ENCODE data around the gene FAM20A.

Gene FAM20A

GRCh38 chr17:68497885-68498319 is 103.3 kb downstream of the FAM20A start (continued):
- TF ChIP-seq HIC1 (tag by site-specific recombination; IDR thresholded peaks at IDR 0.05) (no peak), ZNF341 (tag by site-specific recombination; IDR thresholded peaks at IDR 0.05; ENCODE audit: low read depth) (no peak), KLF17 (tag by site-specific recombination; IDR thresholded peaks at IDR 0.05) (no peak), ZNF223 (tag by site-specific recombination; IDR thresholded peaks at IDR 0.05) (no peak), SCRT2 (tag by site-specific recombination; IDR thresholded peaks at IDR 0.05) (no peak), ZNF133 (tag by site-specific recombination; IDR thresholded peaks at IDR 0.05) (no peak), ZNF670 (tag by site-specific recombination; IDR thresholded peaks at IDR 0.05; ENCODE audit: low read depth) (no peak), ZNF549 (tag by site-specific recombination; IDR thresholded peaks at IDR 0.05) (no peak), ATF2 (tag by site-specific recombination; IDR thresholded peaks at IDR 0.05; ENCODE audit: low read depth) (no peak), AEBP2 (tag by site-specific recombination; IDR thresholded peaks at IDR 0.05; ENCODE audit: borderline replicate concordance) (no peak), ZBTB44 (tag by site-specific recombination; IDR thresholded peaks at IDR 0.05) (no peak), ZFP37 (tag by site-specific recombination; IDR thresholded peaks at IDR 0.05) (no peak), ZNF404 (tag by site-specific recombination; IDR thresholded peaks at IDR 0.05) (no peak), ZNF677 (tag by site-specific recombination; IDR thresholded peaks at IDR 0.05) (no peak), ZNF488 (tag by site-specific recombination; IDR thresholded peaks at IDR 0.05) (no peak), ZBTB8A (tag by site-specific recombination; IDR thresholded peaks at IDR 0.05) (no peak), ZNF175 (tag by site-specific recombination; IDR thresholded peaks at IDR 0.05) (no peak), PRDM1 (tag by site-specific recombination; IDR thresholded peaks at IDR 0.05) (no peak)

GRCh38 chr17:68495081-68495480 is 106.1 kb downstream of the FAM20A start:
- H3K9me3 ChIP-seq (ENCODE audit: control insufficient read depth, insufficient read depth, low read depth, low read length), result no peaks in the 10 kb centered on the region
- CTCF ChIA-PET, result interaction anchor here (0.7 to 0.9 kb wide), 2 partner anchors 52 to 256 kb away, joined by 3 to 4 read pairs; no protein-coding TSS in a partner anchor
- TF ChIP-seq ZNF311 (tag by site-specific recombination; IDR thresholded peaks at IDR 0.05; ENCODE audit: borderline replicate concordance), result no peak
- no peak for TF ChIP-seq ZNF157 (tag by site-specific recombination; IDR thresholded peaks at IDR 0.05)
- TF ChIP-seq OVOL3 (tag by site-specific recombination; IDR thresholded peaks at IDR 0.05), result no peak
- no peak for TF ChIP-seq ZNF692 (tag by site-specific recombination; IDR thresholded peaks at IDR 0.05)
- TF ChIP-seq ZNF677 (tag by site-specific recombination; IDR thresholded peaks at IDR 0.05), result no peak
- TF ChIP-seq ZNF624 (tag by site-specific recombination; IDR thresholded peaks at IDR 0.05), result no peak
- TF ChIP-seq PRDM10 (tag by site-specific recombination; IDR thresholded peaks at IDR 0.05), result no peak

More at GRCh38 chr17:68495081-68495480, 106.1 kb downstream of the FAM20A start:
- POLR2A ChIA-PET, result no interaction called here
- Histone ChIP-seq H3K36me3 (ENCODE audit: control insufficient read depth in 2 of 2, insufficient read depth in 1 of 2, low read length in 2 of 2) (no peaks in the 10 kb centered on the region), H3K4me1 (ENCODE audit: control insufficient read depth, insufficient read depth, low read length) (no peaks in the 10 kb centered on the region), H3K4me3 (ENCODE audit: low read depth, low read length) (no peak overlapping the region), H3K27ac (ENCODE audit: extremely low read depth, low read depth, low read length) (no peak overlapping the region)

All from HEK293 (cell line).